ENCODE results near the gene M1AP. TPM values are rescaled to one million over a fixed set of nuclear protein-coding genes. Genes with fewer than 3 reads are reported as not detected.

Gene M1AP
- total and polyA plus RNA-seq, 11 donors: 0.07 to 0.88 (median 0.21) TPM; not detected in 6

GRCh38 chr2:74514368-74515270 lies 133.5 kb downstream of the M1AP start, which contains the start of gene TLX2:
Gene TLX2, plus strand, starts transcription at chr2:74514450. Its CDS starts 357 bp downstream, at chr2:74514807.
- intact Hi-C loops (cut with DNase I): no loop called here
- peaks cover 0 to 38% (median 22%) of the 10 kb centered on the region in 12 donors for H3K4me1 ChIP-seq
- no peaks in the 10 kb centered on the region for H3K9me3 ChIP-seq
- DNase-seq: peak in 1 of 5 donors; percentile 25
- peak in 1 of 4 donors; percentile 18 for ATAC-seq
- peak within 1 kb of the TSS in 3 of 12 donors; percentile 4 to 39 (median 16) for H3K4me3 ChIP-seq
- TF ChIP-seq, protein P1, sequence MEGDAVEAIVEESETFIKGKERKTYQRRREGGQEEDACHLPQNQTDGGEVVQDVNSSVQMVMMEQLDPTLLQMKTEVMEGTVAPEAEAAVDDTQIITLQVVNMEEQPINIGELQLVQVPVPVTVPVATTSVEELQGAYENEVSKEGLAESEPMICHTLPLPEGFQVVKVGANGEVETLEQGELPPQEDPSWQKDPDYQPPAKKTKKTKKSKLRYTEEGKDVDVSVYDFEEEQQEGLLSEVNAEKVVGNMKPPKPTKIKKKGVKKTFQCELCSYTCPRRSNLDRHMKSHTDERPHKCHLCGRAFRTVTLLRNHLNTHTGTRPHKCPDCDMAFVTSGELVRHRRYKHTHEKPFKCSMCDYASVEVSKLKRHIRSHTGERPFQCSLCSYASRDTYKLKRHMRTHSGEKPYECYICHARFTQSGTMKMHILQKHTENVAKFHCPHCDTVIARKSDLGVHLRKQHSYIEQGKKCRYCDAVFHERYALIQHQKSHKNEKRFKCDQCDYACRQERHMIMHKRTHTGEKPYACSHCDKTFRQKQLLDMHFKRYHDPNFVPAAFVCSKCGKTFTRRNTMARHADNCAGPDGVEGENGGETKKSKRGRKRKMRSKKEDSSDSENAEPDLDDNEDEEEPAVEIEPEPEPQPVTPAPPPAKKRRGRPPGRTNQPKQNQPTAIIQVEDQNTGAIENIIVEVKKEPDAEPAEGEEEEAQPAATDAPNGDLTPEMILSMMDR (IDR thresholded peaks at IDR 0.05): no peak
- TF ChIP-seq POLR2A (IDR thresholded peaks at IDR 0.05): no peak
- no peak within 1 kb of the TSS for H3K27ac ChIP-seq
- no peaks in the 10 kb centered on the region for H3K36me3 ChIP-seq
- 2 to 5% (median 4%) methylated on average over 33 to 82 of the region's 82 CpGs for WGBS, 4 donors
- H3K27me3 ChIP-seq: peaks cover 61 to 100% (median 94%) of the 10 kb centered on the region in 9 donors

DNA sequence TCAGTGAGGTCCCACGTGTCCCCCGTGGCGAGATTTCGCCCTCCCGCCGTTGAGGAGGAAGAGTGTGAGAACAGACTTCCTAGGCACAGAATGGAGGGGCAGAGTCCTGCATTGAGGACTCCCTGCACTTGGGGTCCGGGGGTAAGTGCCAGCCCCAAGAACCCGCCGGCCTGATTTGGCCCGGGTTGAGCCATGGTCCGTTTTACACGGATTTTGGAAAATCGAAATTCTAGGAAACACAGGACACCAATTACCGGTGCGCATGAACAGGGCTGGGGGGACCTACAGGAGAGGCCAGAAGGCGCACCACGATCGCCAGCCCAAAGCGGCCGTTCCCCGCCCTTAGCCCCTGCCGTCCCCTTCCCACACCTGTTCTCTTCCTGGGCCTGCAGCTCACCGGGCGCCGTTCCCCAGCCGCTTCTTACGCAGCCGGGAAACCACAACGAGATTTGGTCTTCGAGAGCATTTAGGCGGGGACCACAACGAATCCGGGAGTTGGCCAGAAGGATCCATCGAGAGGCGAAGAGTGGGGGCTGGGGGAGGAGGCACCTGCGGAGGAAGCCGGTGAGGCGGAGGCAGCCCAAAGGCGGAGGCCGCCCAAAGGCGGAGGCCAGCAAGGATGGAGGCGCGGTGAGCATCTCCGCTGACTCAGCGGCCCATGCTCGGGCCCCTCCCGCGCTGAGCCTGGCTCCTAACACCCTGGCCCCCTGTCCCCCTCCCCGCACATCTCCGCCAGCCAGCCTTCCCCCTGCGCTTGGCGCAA lies 134.3 kb downstream of the M1AP start:
- ATAC-seq: no peak
- H3K4me3 ChIP-seq: peak overlapping the region in 3 of 12 donors; percentile 4 to 39 (median 16)
- intact Hi-C loops (cut with DNase I): no loop called here
- peaks cover 60 to 97% (median 86%) of the 10 kb centered on the region in 9 donors for H3K27me3 ChIP-seq
- peaks cover 0 to 38% (median 22%) of the 10 kb centered on the region in 12 donors for H3K4me1 ChIP-seq
- TF ChIP-seq, protein P1 (IDR thresholded peaks at IDR 0.05): no peak
- TF ChIP-seq POLR2A (IDR thresholded peaks at IDR 0.05): no peak
- DNase-seq: peak in 1 of 5 donors; percentile 5
- H3K9me3 ChIP-seq: no peaks in the 10 kb centered on the region
- WGBS, 4 donors: 4 to 7% (median 6%) methylated on average over 41 to 52 of the region's 52 CpGs
- H3K27ac ChIP-seq: no peak overlapping the region
- no peaks in the 10 kb centered on the region for H3K36me3 ChIP-seq

DNA sequence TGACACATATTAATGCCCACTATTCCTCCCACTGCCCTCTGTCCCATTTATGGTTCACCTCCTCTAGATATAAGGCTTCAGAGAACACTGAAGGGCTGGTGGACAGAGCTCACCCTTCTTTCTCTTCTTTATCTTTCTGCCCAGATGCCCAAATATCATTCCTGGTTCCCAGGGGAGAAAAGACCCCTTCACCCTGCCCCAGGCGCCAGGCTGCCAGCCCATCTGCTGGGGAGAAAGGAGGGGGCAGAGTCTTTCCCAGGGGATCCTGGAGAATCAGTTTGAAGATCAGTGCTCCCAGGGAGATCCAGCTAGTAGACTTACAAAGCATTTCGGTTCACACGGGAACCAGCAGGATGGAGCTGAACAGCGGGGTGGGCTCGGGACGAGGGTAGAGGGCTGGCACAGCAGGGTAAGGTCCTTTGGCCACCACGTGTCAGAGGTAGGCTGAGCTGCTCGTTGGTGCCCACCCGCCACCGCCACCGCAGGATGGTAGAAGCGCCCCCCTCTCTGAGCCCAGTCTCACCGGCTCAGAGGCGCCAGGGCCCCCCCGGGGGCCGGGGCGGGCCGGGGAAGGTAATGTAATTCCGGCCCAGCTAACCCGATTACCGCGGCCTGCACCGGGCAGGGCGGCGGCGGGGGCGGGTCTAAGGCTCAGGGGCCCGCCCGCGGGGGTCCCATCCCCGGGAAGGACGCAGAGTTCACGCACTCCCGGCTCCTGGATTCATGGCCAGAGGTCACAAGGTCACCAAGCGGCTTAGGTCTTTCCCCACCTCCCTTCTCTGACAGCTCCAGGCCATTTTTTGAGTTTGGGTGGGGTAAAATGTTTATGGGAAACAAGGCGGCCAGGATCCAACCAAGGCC lies 135.2 kb downstream of the M1AP start:
- Histone ChIP-seq H3K4me1 (peaks cover 0 to 44% (median 26%) of the 10 kb centered on the region in 12 donors), H3K36me3 (no peaks in the 10 kb centered on the region), H3K9me3 (no peaks in the 10 kb centered on the region), H3K27ac (no peak overlapping the region), H3K27me3 (peaks cover 55 to 91% (median 79%) of the 10 kb centered on the region in 9 donors), H3K4me3 (no peak overlapping the region)
- intact Hi-C loops (cut with DNase I): no loop called here
- ATAC-seq (no peak), DNase-seq (peak in 1 of 5 donors; percentile 7)
- WGBS, 4 donors: 4 to 11% (median 6%) methylated on average over 9 to 36 of the region's 36 CpGs
- TF ChIP-seq, protein P1 (IDR thresholded peaks at IDR 0.05): no peak
- no peak for TF ChIP-seq POLR2A (IDR thresholded peaks at IDR 0.05)

All from heart left ventricle (tissue), 16 donors.